ENCODE results near the gene SH3GL2.

DNA sequence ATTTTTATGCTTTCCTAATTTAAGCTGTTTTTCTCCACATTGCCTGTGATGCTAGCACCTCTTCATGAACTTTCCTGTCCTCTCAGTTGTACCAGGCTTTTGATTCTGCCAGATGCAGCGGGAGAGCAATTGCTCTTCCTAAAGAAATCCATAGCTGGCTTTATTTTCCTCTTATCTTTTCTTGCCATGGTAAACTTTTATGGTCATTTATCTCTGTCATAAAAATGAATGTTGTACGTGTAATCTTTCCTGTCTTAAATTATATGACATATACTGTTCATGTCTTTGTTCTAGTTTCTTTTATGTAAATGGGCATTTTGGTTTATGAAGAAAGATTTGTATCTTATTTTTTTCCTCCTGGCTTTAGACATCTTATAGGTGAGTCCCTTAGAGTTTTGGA is 127.5 kb downstream of the SH3GL2 start:
- TF ChIP-seq POLR2A (IDR thresholded peaks at IDR 0.05; ENCODE audit: low read length), result no peak
- no peak for TF ChIP-seq GATA1 (IDR thresholded peaks at IDR 0.05; ENCODE audit: low read depth, low read length)

All from erythroblast (primary cell).